IMR-90 (cell line): ENCODE results near the gene BPIFB2. TPM values are rescaled to one million over a fixed set of nuclear protein-coding genes. Genes with fewer than 3 reads are reported as not detected.

ENCODE experiments used
- ATAC-seq: fragments of 200-7000 bp; cut with Tn5 transposase; 2 replicates; pipeline ENCODE4 v1.9.1; 2020; ENCODE audit warnings: low read depth, mild to moderate bottlenecking, moderate library complexity
- BruUV-seq: library from RNA; stranded (reverse); fragments of 400-500 nt; replicated peaks from 2 replicates; lab custom pipeline; 2021; lab: Mats Ljungman, UMichigan
- CTCF ChIA-PET: fragments of 300-600 bp; formaldehyde crosslinking; extraction: SDS; loops from one replicate; lab custom pipeline; 2021; ENCODE audit warnings: antibody characterized with exemption; lab: Yijun Ruan, JAX
- POLR2A ChIA-PET: fragments of 300-600 bp; sonication (Branson Sonifier 250); formaldehyde crosslinking; loops from one replicate; lab custom pipeline; 2022; ENCODE audit warnings: antibody characterized with exemption; ENCODE audit not compliant: unreplicated experiment; lab: Charles Lee
- DNase-seq: peaks from one replicate; pipeline ENCODE4 v3.0.0; 2013
- H2AFZ ChIP-seq: replicated peaks from 2 replicates; pipeline ENCODE3; 2013; ENCODE audit warnings: low read length, mild to moderate bottlenecking; ENCODE audit not compliant: poor library complexity
- H2AK5ac ChIP-seq: 2 replicates; pipeline ENCODE4 v1.6.1; 2013; ENCODE audit warnings: low read depth, low read length, inconsistent platforms
- H2AK9ac ChIP-seq: replicated peaks from 2 replicates; pipeline ENCODE3; 2013; ENCODE audit warnings: mild to moderate bottlenecking, low read depth, low read length, moderate library complexity; ENCODE audit not compliant: poor library complexity
- H2BK120ac ChIP-seq: 2 replicates; pipeline ENCODE4 v1.6.1; 2013; ENCODE audit warnings: low read depth, low read length, inconsistent platforms
- H2BK15ac ChIP-seq: 3 replicates; pipeline ENCODE4 v1.6.1; 2013; ENCODE audit warnings: low read depth, low read length, inconsistent platforms
- H2BK20ac ChIP-seq: 2 replicates; pipeline ENCODE4 v1.6.1; 2013; ENCODE audit warnings: low read depth, mild to moderate bottlenecking, inconsistent platforms, low read length, moderate library complexity
- H2BK5ac ChIP-seq: 2 replicates; pipeline ENCODE4 v1.6.1; 2013; ENCODE audit warnings: mild to moderate bottlenecking, low read depth, low read length, inconsistent platforms; ENCODE audit not compliant: poor library complexity, severe bottlenecking
- H3K14ac ChIP-seq: replicated peaks from 2 replicates; pipeline ENCODE4 v1.6.1; 2013; ENCODE audit warnings: low read depth, low read length, inconsistent platforms
- H3K18ac ChIP-seq: 2 replicates; pipeline ENCODE4 v1.6.1; 2013; ENCODE audit warnings: low read depth, low read length, control low read depth
- H3K23ac ChIP-seq: 2 replicates; pipeline ENCODE4 v1.6.1; 2013; ENCODE audit warnings: low read depth, low read length, inconsistent platforms
- H3K27ac ChIP-seq: 2 replicates; pipeline ENCODE4 v1.5.1; 2013; ENCODE audit warnings: mild to moderate bottlenecking, control low read depth, low read length; ENCODE audit not compliant: insufficient read depth
- H3K27me3 ChIP-seq: 2 replicates; pipeline ENCODE4 v1.6.1; 2013; ENCODE audit warnings: low read length; ENCODE audit not compliant: control insufficient read depth, insufficient read depth
- H3K36me3 ChIP-seq: 2 replicates; pipeline ENCODE4 v1.6.1; 2013; ENCODE audit warnings: low read length, mixed read lengths; ENCODE audit not compliant: control insufficient read depth, insufficient read depth
- H3K4ac ChIP-seq: 2 replicates; pipeline ENCODE4 v1.6.1; 2013; ENCODE audit warnings: low read depth, low read length, inconsistent platforms
- H3K4me1 ChIP-seq: 2 replicates; pipeline ENCODE4 v1.6.1; 2013; ENCODE audit warnings: low read length, mixed read lengths; ENCODE audit not compliant: control insufficient read depth, insufficient read depth
- H3K4me2 ChIP-seq: 2 replicates; pipeline ENCODE4 v1.6.1; 2013; ENCODE audit warnings: low read depth, mild to moderate bottlenecking, control low read depth, low read length, moderate library complexity
- H3K4me3 ChIP-seq: 2 replicates; pipeline ENCODE4 v1.5.1; 2013; ENCODE audit warnings: low read depth, mild to moderate bottlenecking, control low read depth, low read length, moderate library complexity; ENCODE audit not compliant: insufficient read depth
- H3K56ac ChIP-seq: 2 replicates; pipeline ENCODE4 v1.6.1; 2013; ENCODE audit warnings: low read length, inconsistent platforms; ENCODE audit not compliant: insufficient read depth; ENCODE audit errors: extremely low read depth
- H3K79me1 ChIP-seq, 2 experiments: 2 replicates each; pipeline ENCODE4 v1.6.1; 2013; ENCODE audit warnings: low read length in 2 of 2, inconsistent platforms in 1 of 2, low read depth in 1 of 2
- H3K9ac ChIP-seq: 2 replicates; pipeline ENCODE4 v1.6.1; 2013; ENCODE audit warnings: low read depth, low read length, control low read depth
- H3K9me1 ChIP-seq: 2 replicates; pipeline ENCODE4 v1.6.1; 2013; ENCODE audit warnings: low read length, inconsistent platforms; ENCODE audit not compliant: insufficient read depth
- H3K9me3 ChIP-seq: 2 replicates; pipeline ENCODE4 v1.6.1; 2013; ENCODE audit warnings: low read length; ENCODE audit not compliant: control insufficient read depth, insufficient read depth
- H4K20me1 ChIP-seq: 2 replicates; pipeline ENCODE4 v1.6.1; 2013; ENCODE audit warnings: low read length, inconsistent platforms; ENCODE audit not compliant: insufficient read depth
- H4K5ac ChIP-seq: 2 replicates; pipeline ENCODE4 v1.6.1; 2013; ENCODE audit warnings: mild to moderate bottlenecking, low read depth, low read length, control low read depth
- H4K8ac ChIP-seq, 2 experiments: 2 replicates each; pipeline ENCODE4 v1.6.1; 2013; ENCODE audit warnings: low read depth in 2 of 2, low read length in 2 of 2, control low read depth in 1 of 2, inconsistent platforms in 1 of 2
- H4K91ac ChIP-seq: 2 replicates; pipeline ENCODE4 v1.6.1; 2013; ENCODE audit warnings: low read depth, low read length, inconsistent platforms; ENCODE audit not compliant: insufficient read depth
- BHLHE40 ChIP-seq: fragments of 150-350 bp; IDR thresholded peaks from 2 replicates; pipeline ENCODE4 v1.6.1; 2016; ENCODE audit warnings: mild to moderate bottlenecking, low read depth, low read length
- CEBPB ChIP-seq: IDR thresholded peaks from 2 replicates; pipeline ENCODE4 v1.6.1; 2012; ENCODE audit warnings: low read depth, low read length, improper control_type of control experiment
- CHD1 ChIP-seq: IDR thresholded peaks from 2 replicates; pipeline ENCODE4 v1.6.1; 2012; ENCODE audit warnings: low read depth, low read length, improper control_type of control experiment
- CTCF ChIP-seq: conservative IDR thresholded peaks from 2 replicates; pipeline ENCODE4 v1.5.1; 2012; ENCODE audit warnings: mild to moderate bottlenecking, low read depth, low read length, improper control_type of control experiment
- ELK1 ChIP-seq: fragments of 150-350 bp; IDR thresholded peaks from 2 replicates; pipeline ENCODE4 v1.6.1; 2016; ENCODE audit warnings: low read depth, mild to moderate bottlenecking, low read length, moderate library complexity, borderline replicate concordance
- FOS ChIP-seq: fragments of 150-350 bp; IDR thresholded peaks from 2 replicates; pipeline ENCODE4 v1.6.1; 2016; ENCODE audit warnings: low read depth, low read length
- MAFK ChIP-seq: IDR thresholded peaks from 2 replicates; pipeline ENCODE4 v1.6.1; 2012; ENCODE audit warnings: low read depth, low read length, improper control_type of control experiment
- MAZ ChIP-seq: IDR thresholded peaks from 2 replicates; pipeline ENCODE4 v1.6.1; 2012; ENCODE audit warnings: low read depth, mild to moderate bottlenecking, low read length, improper control_type of control experiment, moderate library complexity, borderline replicate concordance
- MXI1 ChIP-seq: IDR thresholded peaks from 2 replicates; pipeline ENCODE4 v1.6.1; 2012; ENCODE audit warnings: low read depth, mild to moderate bottlenecking, low read length, moderate library complexity, borderline replicate concordance
- NFE2L2 ChIP-seq: fragments of 150-350 bp; IDR thresholded peaks from 2 replicates; pipeline ENCODE4 v1.6.1; 2016; ENCODE audit warnings: low read depth, mild to moderate bottlenecking, low read length
- POLR2A ChIP-seq: IDR thresholded peaks from 2 replicates; pipeline ENCODE4 v1.6.1; 2012; ENCODE audit warnings: mild to moderate bottlenecking, low read depth, low read length
- RAD21 ChIP-seq: IDR thresholded peaks from 2 replicates; pipeline ENCODE4 v1.6.1; 2012; ENCODE audit warnings: low read length, improper control_type of control experiment
- RCOR1 ChIP-seq: IDR thresholded peaks from 2 replicates; pipeline ENCODE4 v1.6.1; 2012; ENCODE audit warnings: mild to moderate bottlenecking, low read length, improper control_type of control experiment; ENCODE audit not compliant: insufficient replicate concordance
- RFX5 ChIP-seq: IDR thresholded peaks from 2 replicates; pipeline ENCODE4 v1.8.0; 2012; ENCODE audit warnings: low read depth, mild to moderate bottlenecking, low read length, moderate library complexity
- SMC3 ChIP-seq: fragments of 150-350 bp; IDR thresholded peaks from 2 replicates; pipeline ENCODE4 v1.6.1; 2016; ENCODE audit warnings: low read depth, mild to moderate bottlenecking, antibody characterized with exemption, low read length, moderate library complexity
- WGBS, 2 experiments: methylation state at CpG; one replicate each; pipeline versions ENCODE4 v1.1.5 to v1.1.7; 2013; ENCODE audit warnings: missing lambda C conversion rate in 2 of 2; ENCODE audit not compliant: insufficient read length in 1 of 2; ENCODE audit errors: extremely low coverage in 2 of 2; 5-methylcytosine and 5-hydroxymethylcytosine counted together
- dilution Hi-C: fragments of 300-500 bp; cut with HindIII; formaldehyde crosslinking; loops from one replicate; pipeline ENCODE4 v1.14.3; 2018; ENCODE audit warnings: low sequenced_read_pairs; ENCODE audit not compliant: unreplicated experiment
- in situ Hi-C: fragments of 300-500 bp; cut with MboI; formaldehyde crosslinking; loops from 3 replicates; pipeline ENCODE4 v1.14.3; 2019; ENCODE audit warnings: low sequenced_read_pairs, inconsistent platforms, mixed read lengths
- intact Hi-C: fragments of 100-400 bp; cut with micrococcal nuclease; formaldehyde crosslinking; loops from 2 replicates; pipeline ENCODE4 v1.10.0; 2022
- polyA plus RNA-seq, 3 experiments: library from polyadenylated mRNA; depleted of rRNA; stranded (reverse); fragments of >200 nt; gene quantifications; 2 replicates each; pipeline ENCODE4 v1.2.3, GENCODE V29; 2012; ENCODE audit warnings: low replicate concordance in 1 of 3
- total RNA-seq: library from RNA; depleted of rRNA; stranded (reverse); fragments of >200 nt; gene quantifications from 2 replicates; pipeline ENCODE4 v1.2.3, GENCODE V29; 2012
- TF ChIP-seq, protein P1 (sequence below): fragments of 150-350 bp; IDR thresholded peaks from 2 replicates; pipeline ENCODE4 v1.6.1; 2017; ENCODE audit warnings: mild to moderate bottlenecking, antibody characterized with exemption, low read length, low read depth

BPIFB2 gene
- total and polyA plus RNA-seq, 2 of the 4 experiments (the other 2 are of a cell fraction): not detected

GRCh38 chr20:32965581-32966373 lies 41.7 kb upstream of the BPIFB2 start:
- no peak overlapping the region for H4K91ac ChIP-seq
- no peak overlapping the region for H3K56ac ChIP-seq
- H3K18ac ChIP-seq: no peak overlapping the region
- DNase-seq (no peak), ATAC-seq (no peak)
- in situ Hi-C loops: no loop called here
- no peak overlapping the region for H4K5ac ChIP-seq
- H3K23ac ChIP-seq: no peak overlapping the region
- H3K36me3 ChIP-seq: no peaks in the 10 kb centered on the region
- H3K79me1 ChIP-seq: no peaks in the 10 kb centered on the region
- no peak overlapping the region for H4K8ac ChIP-seq
- intact Hi-C loops: no loop called here
- no peak overlapping the region for H2BK20ac ChIP-seq
- H2BK15ac ChIP-seq: no peak overlapping the region
- ChIA-PET POLR2A (no interaction called here), CTCF (no interaction called here)
- H2AK9ac ChIP-seq: no peak overlapping the region
- BruUV-seq: no TSS peak
- no peak overlapping the region for H3K9ac ChIP-seq
- no peak overlapping the region for H2AFZ ChIP-seq
- H3K4me3 ChIP-seq: no peak overlapping the region
- no peaks in the 10 kb centered on the region for H3K9me3 ChIP-seq
- H2BK120ac ChIP-seq: no peak overlapping the region
- no peak overlapping the region for H3K27ac ChIP-seq
- H3K4me1 ChIP-seq: no peaks in the 10 kb centered on the region
- TF ChIP-seq MXI1 (no peak), RFX5 (no peak), RAD21 (no peak), SMC3 (no peak), FOS (no peak), MAFK (no peak), MAZ (no peak), BHLHE40 (no peak), POLR2A (no peak), RCOR1 (no peak), CHD1 (no peak), CEBPB (no peak), NFE2L2 (no peak), CTCF (no peak), ELK1 (no peak)
- TF ChIP-seq, protein P1, sequence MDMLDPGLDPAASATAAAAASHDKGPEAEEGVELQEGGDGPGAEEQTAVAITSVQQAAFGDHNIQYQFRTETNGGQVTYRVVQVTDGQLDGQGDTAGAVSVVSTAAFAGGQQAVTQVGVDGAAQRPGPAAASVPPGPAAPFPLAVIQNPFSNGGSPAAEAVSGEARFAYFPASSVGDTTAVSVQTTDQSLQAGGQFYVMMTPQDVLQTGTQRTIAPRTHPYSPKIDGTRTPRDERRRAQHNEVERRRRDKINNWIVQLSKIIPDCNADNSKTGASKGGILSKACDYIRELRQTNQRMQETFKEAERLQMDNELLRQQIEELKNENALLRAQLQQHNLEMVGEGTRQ: no peak
- dilution Hi-C loops: no loop called here
- no peak overlapping the region for H3K4me2 ChIP-seq
- peaks cover 15% of the 10 kb centered on the region for H3K27me3 ChIP-seq
- WGBS, 2 experiments: 60% methylated on average over 1 of the region's 12 CpGs; no CpG with 5 or more reads in 1 of the 2 experiments
- no peak overlapping the region for H2BK5ac ChIP-seq
- no peaks in the 10 kb centered on the region for H4K20me1 ChIP-seq
- no peak overlapping the region for H3K4ac ChIP-seq
- no peak overlapping the region for H3K14ac ChIP-seq
- H3K9me1 ChIP-seq: no peaks in the 10 kb centered on the region
- H2AK5ac ChIP-seq: no peak overlapping the region
